Measurements from ENCODE around the gene TXLNB.

Gene TXLNB

DNA sequence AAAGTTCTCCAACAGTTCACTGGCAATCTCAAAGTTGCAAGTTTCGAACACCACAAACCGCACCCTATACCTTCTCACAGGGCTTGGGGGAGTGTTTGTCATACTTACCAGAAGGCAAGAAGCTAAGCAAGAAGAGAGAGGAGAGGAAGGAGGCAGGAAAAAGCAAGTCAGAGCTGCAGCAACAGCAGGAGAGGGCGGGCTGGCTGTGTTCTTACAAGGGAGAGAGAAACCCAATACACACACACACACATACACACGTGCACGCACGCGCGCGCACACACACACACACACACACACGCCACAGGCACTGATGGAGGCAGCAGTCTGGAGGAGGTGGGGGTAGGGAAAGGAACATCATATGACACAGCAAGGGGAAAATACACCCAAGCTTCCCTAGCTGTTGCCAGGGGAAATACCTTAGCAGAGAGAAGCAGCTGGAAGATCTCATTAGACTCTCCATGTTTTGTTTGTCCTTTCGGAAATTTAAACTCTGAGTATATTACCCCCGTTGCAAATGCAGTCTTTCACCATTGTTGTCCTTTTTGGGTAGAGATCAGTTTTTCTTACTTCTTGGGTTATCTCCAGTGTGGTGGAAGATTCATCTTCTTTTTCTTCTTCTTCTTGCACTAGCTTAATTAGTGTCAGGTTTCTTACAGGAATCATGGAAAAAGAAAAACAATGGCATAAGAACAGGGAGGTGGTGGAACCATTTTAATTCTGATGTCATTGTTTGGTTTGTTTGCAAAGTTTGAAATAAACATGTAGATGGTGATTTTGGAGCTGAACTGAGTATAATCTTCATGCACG is at the start of gene TXLNB:
Gene TXLNB (minus strand): TSS at position 186 of the 807 bp plus-strand sequence. CDS start 3,099 bp downstream, outside the sequence.
- Histone ChIP-seq H3K4me1 (ENCODE audit: insufficient read depth, insufficient read length) (no peaks in the 10 kb centered on the region), H3K9ac (ENCODE audit: insufficient read length, low read depth) (no peak within 1 kb of the TSS), H3K36me3 (ENCODE audit: insufficient read depth, insufficient read length, low read length) (no peaks in the 10 kb centered on the region), H3K9me3 (ENCODE audit: insufficient read depth, low read length) (no peaks in the 10 kb centered on the region), H3K4me3 (ENCODE audit: insufficient read length, low read depth) (no peak within 1 kb of the TSS), H3K27me3 (ENCODE audit: insufficient read depth, insufficient read length) (no peaks in the 10 kb centered on the region)
- no peak for TF ChIP-seq ZNF274 (IDR thresholded peaks at IDR 0.05; ENCODE audit: low read depth, low read length)
- no peak for TF ChIP-seq YY1 (IDR thresholded peaks at IDR 0.05; ENCODE audit: insufficient read depth, insufficient read length)
- no peak for TF ChIP-seq SUZ12 (IDR thresholded peaks at IDR 0.05; ENCODE audit: extremely low read depth, insufficient read depth, insufficient read length)
- no peak for DNase-seq (ENCODE audit: low read depth, low spot score)

DNA sequence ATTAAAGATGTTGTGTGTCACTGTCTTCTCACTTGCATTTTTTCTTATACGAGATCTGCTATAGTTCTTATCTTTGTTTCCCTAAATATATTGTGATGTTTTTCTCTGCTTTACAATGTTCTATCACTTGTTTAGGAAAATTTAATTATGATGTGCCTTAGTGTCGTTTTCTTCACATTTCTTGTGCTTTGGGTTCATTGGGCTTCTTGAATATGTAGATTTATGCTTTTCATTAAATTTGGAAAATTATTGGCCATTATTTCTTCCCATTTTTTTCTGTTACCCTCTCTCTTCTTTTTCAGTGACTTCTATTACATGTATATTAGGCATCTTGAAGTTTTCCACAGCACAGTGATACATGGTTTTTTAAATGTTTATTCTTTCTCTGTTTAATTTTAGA is 49.3 kb upstream of the TXLNB start:
- Histone ChIP-seq H3K27me3 (ENCODE audit: insufficient read depth, insufficient read length) (no peaks in the 10 kb centered on the region), H3K9me3 (ENCODE audit: insufficient read depth, low read length) (no peaks in the 10 kb centered on the region), H3K4me3 (ENCODE audit: insufficient read length, low read depth) (no peak overlapping the region), H3K9ac (ENCODE audit: insufficient read length, low read depth) (no peak overlapping the region), H3K36me3 (ENCODE audit: insufficient read depth, insufficient read length, low read length) (no peaks in the 10 kb centered on the region), H3K4me1 (ENCODE audit: insufficient read depth, insufficient read length) (peaks cover 3% of the 10 kb centered on the region)
- TF ChIP-seq ZNF274 (IDR thresholded peaks at IDR 0.05; ENCODE audit: low read depth, low read length) (no peak), YY1 (IDR thresholded peaks at IDR 0.05; ENCODE audit: insufficient read depth, insufficient read length) (no peak), SUZ12 (IDR thresholded peaks at IDR 0.05; ENCODE audit: extremely low read depth, insufficient read depth, insufficient read length) (no peak)
- no peak for DNase-seq (ENCODE audit: low read depth, low spot score)

DNA sequence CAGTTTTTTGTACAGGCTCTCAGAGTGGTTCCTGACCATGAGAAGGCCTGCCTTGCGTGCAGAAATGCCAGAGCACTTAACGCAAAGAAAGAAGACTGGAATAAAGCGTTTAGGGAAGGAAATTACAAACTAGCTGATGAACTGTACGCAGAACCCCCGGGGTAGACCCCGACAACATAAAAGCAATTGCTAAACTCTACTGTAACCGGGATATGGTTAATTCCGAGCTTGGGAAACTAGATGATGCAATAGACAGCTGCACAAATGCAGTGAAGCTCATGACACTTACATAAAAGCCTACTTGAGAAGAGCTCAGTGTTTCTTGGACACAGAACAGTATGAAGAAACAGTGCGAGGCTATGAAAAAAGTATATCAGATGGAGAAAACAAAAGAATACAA is 47.0 kb upstream of the TXLNB start:
- Histone ChIP-seq H3K9ac (ENCODE audit: insufficient read length, low read depth) (no peak overlapping the region), H3K4me1 (ENCODE audit: insufficient read depth, insufficient read length) (no peaks in the 10 kb centered on the region), H3K4me3 (ENCODE audit: insufficient read length, low read depth) (no peak overlapping the region), H3K9me3 (ENCODE audit: insufficient read depth, low read length) (no peaks in the 10 kb centered on the region), H3K27me3 (ENCODE audit: insufficient read depth, insufficient read length) (no peaks in the 10 kb centered on the region), H3K36me3 (ENCODE audit: insufficient read depth, insufficient read length, low read length) (no peaks in the 10 kb centered on the region)
- DNase-seq (ENCODE audit: low read depth, low spot score), result no peak
- TF ChIP-seq YY1 (IDR thresholded peaks at IDR 0.05; ENCODE audit: insufficient read depth, insufficient read length) (no peak), ZNF274 (IDR thresholded peaks at IDR 0.05; ENCODE audit: low read depth, low read length) (no peak), SUZ12 (IDR thresholded peaks at IDR 0.05; ENCODE audit: extremely low read depth, insufficient read depth, insufficient read length) (no peak)

DNA sequence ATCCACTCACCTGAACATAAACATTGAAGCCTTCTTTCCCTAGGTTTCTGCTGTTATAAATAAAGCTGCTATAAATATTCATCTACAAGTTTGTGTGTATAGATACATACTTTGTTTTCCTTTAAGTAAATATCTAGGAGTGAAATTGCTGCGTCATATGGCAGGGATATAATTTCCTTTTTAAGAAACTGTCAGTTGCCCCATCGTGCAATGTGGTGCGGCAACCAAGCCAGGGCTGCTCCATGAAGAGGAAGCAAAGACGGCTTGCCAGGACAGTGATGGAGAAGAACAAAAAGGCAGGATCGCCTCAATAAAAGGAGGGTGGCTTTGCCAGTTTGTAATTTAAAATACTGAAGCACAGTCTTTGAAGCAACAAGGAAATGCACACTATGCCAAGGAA is 46.0 kb upstream of the TXLNB start:
- Histone ChIP-seq H3K9me3 (ENCODE audit: insufficient read depth, low read length) (no peaks in the 10 kb centered on the region), H3K4me3 (ENCODE audit: insufficient read length, low read depth) (no peak overlapping the region), H3K36me3 (ENCODE audit: insufficient read depth, insufficient read length, low read length) (no peaks in the 10 kb centered on the region), H3K4me1 (ENCODE audit: insufficient read depth, insufficient read length) (no peaks in the 10 kb centered on the region), H3K9ac (ENCODE audit: insufficient read length, low read depth) (no peak overlapping the region), H3K27me3 (ENCODE audit: insufficient read depth, insufficient read length) (no peaks in the 10 kb centered on the region)
- no peak for TF ChIP-seq SUZ12 (IDR thresholded peaks at IDR 0.05; ENCODE audit: extremely low read depth, insufficient read depth, insufficient read length)
- TF ChIP-seq ZNF274 (IDR thresholded peaks at IDR 0.05; ENCODE audit: low read depth, low read length), result no peak
- TF ChIP-seq YY1 (IDR thresholded peaks at IDR 0.05; ENCODE audit: insufficient read depth, insufficient read length), result no peak
- no peak for DNase-seq (ENCODE audit: low read depth, low spot score)

DNA sequence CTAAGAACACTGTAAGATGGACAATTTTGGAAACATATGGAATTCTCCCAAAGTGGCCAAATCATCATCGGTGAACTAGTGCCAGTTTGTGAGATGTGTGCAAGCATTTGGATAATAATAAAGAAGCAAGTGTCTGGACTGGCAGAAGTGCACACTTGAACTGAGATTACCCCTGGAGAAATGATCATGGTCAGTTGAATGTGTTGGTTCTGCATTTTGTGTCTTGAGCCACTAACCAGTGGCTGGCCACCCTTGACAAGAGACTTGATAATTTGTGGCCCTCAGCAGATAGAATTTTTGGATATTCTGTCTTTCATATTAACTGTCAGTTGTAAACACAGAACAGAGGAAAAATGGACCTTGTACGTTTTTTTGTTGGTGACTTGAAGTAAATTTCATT is 45.2 kb upstream of the TXLNB start:
- Histone ChIP-seq H3K27me3 (ENCODE audit: insufficient read depth, insufficient read length) (no peaks in the 10 kb centered on the region), H3K9ac (ENCODE audit: insufficient read length, low read depth) (no peak overlapping the region), H3K36me3 (ENCODE audit: insufficient read depth, insufficient read length, low read length) (no peaks in the 10 kb centered on the region), H3K4me3 (ENCODE audit: insufficient read length, low read depth) (no peak overlapping the region), H3K9me3 (ENCODE audit: insufficient read depth, low read length) (no peaks in the 10 kb centered on the region), H3K4me1 (ENCODE audit: insufficient read depth, insufficient read length) (no peaks in the 10 kb centered on the region)
- DNase-seq (ENCODE audit: low read depth, low spot score), result no peak
- no peak for TF ChIP-seq ZNF274 (IDR thresholded peaks at IDR 0.05; ENCODE audit: low read depth, low read length)
- no peak for TF ChIP-seq YY1 (IDR thresholded peaks at IDR 0.05; ENCODE audit: insufficient read depth, insufficient read length)
- TF ChIP-seq SUZ12 (IDR thresholded peaks at IDR 0.05; ENCODE audit: extremely low read depth, insufficient read depth, insufficient read length), result no peak

DNA sequence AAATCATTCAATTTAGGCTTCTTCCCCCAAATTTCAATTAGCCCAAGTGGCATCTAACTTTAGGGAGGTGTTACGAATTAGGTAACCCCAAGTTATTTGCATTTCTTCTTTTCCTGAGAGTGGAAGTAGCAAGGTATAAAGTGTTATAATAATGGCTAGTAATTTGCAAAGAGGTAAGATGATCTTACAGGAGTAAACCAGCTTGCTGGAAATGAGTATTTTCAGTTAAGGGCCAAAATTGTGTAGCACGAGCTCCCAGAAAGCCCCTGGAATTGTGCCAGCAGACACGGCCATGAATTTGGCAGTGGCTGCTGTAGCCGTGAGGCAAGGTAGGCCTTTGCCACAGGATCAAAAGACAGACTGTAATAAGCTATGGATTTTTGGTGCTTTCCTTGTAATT is 44.7 kb upstream of the TXLNB start:
- Histone ChIP-seq H3K4me1 (ENCODE audit: insufficient read depth, insufficient read length) (no peaks in the 10 kb centered on the region), H3K36me3 (ENCODE audit: insufficient read depth, insufficient read length, low read length) (no peaks in the 10 kb centered on the region), H3K9me3 (ENCODE audit: insufficient read depth, low read length) (no peaks in the 10 kb centered on the region), H3K4me3 (ENCODE audit: insufficient read length, low read depth) (no peak overlapping the region), H3K9ac (ENCODE audit: insufficient read length, low read depth) (no peak overlapping the region), H3K27me3 (ENCODE audit: insufficient read depth, insufficient read length) (no peaks in the 10 kb centered on the region)
- TF ChIP-seq YY1 (IDR thresholded peaks at IDR 0.05; ENCODE audit: insufficient read depth, insufficient read length) (no peak), ZNF274 (IDR thresholded peaks at IDR 0.05; ENCODE audit: low read depth, low read length) (no peak)
- no peak for DNase-seq (ENCODE audit: low read depth, low spot score)

DNA sequence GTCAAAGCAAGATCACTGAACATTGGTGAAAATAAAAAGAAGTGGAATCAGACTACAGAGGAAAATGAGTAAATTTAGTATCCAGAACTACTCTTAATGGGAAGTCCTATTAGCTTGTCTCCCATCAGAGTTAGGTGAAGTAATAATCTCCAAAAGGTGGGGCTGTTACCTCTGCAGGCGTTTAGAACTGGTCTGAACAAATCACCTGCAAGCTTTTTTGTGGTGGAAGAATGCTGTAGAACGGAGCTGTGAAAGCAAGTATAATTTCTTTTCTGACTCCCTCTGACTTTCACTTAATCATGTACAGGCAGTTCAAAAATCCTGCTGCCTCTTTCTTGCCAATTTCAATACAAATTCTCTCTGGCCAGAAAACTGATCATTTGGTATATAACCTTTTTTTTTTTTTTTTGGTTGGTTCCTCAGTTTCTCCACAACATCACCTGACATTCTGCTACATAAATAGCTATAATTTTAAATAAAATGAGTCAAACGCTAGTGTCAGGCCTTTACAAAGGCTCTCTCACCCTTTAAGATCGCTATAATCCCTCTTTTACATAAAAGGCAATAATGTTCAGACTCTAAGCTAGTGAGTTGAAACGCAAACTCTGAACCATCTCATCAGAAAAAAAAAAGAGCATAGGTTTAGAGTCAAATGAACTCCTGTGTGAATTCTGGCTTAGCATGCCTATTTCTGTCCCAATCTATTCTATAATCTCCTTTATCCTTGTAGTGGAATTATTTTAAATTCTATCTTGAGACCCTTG is 43.8 kb upstream of the TXLNB start:
- TF ChIP-seq ZNF274 (IDR thresholded peaks at IDR 0.05; ENCODE audit: low read depth, low read length) (no peak), SUZ12 (IDR thresholded peaks at IDR 0.05; ENCODE audit: extremely low read depth, insufficient read depth, insufficient read length) (no peak), YY1 (IDR thresholded peaks at IDR 0.05; ENCODE audit: insufficient read depth, insufficient read length) (no peak)
- no peaks in the 10 kb centered on the region for H3K36me3 ChIP-seq (ENCODE audit: insufficient read depth, insufficient read length, low read length)
- no peaks in the 10 kb centered on the region for H3K27me3 ChIP-seq (ENCODE audit: insufficient read depth, insufficient read length)
- no peak overlapping the region for H3K4me3 ChIP-seq (ENCODE audit: insufficient read length, low read depth)
- H3K9me3 ChIP-seq (ENCODE audit: insufficient read depth, low read length), result no peaks in the 10 kb centered on the region
- H3K4me1 ChIP-seq (ENCODE audit: insufficient read depth, insufficient read length), result no peaks in the 10 kb centered on the region
- no peak for DNase-seq (ENCODE audit: low read depth, low spot score)
- H3K9ac ChIP-seq (ENCODE audit: insufficient read length, low read depth), result no peak overlapping the region

All from NT2/D1 (cell line).